Endothelial cell of umbilical vein (primary cell): ENCODE measurements around the gene MZB1. TPM values are rescaled to one million over a fixed set of nuclear protein-coding genes. Genes with fewer than 3 reads are reported as not detected.

Experiments
- BruUV-seq: library from RNA; stranded (reverse); fragments of 400-500 nt; replicated peaks from 2 replicates; lab custom pipeline; 2021; lab: Mats Ljungman, UMichigan
- CTCF ChIA-PET: fragments of 300-600, 350-600 bp; sonication (Branson Sonifier 250); formaldehyde crosslinking; loops from one replicate; lab custom pipeline; 2021; ENCODE audit warnings: antibody characterized with exemption, inconsistent platforms; lab: Charles Lee
- POLR2A ChIA-PET: fragments of 300-600, 350-600 bp; sonication (Branson Sonifier 250); formaldehyde crosslinking; loops from one replicate; lab custom pipeline; 2021; ENCODE audit warnings: antibody characterized with exemption, inconsistent platforms; lab: Charles Lee
- DNase-seq: peaks from one replicate; pipeline ENCODE4 v3.0.0-alpha.2; 2011; ENCODE audit warnings: low read depth, low spot score
- FAIRE-seq: peaks from 2 replicates; lab custom pipeline; 2011; peaks lifted over from hg19 to GRCh38; lab: Jason Lieb, UNC
- H2AFZ ChIP-seq: 2 replicates; pipeline ENCODE4 v1.6.0; 2012; ENCODE audit warnings: low read depth, low read length, control low read depth, inconsistent platforms
- H3K27ac ChIP-seq: 2 replicates; pipeline ENCODE4 v1.5.1; 2011; ENCODE audit warnings: low read depth, mild to moderate bottlenecking, control low read depth, low read length, moderate library complexity; ENCODE audit not compliant: insufficient read depth
- H3K27me3 ChIP-seq, 2 experiments: 2 replicates each; pipeline versions ENCODE4 v1.6.0 to v1.6.1; 2011; ENCODE audit warnings: low read length in 2 of 2, mixed read lengths in 1 of 2; ENCODE audit not compliant: control insufficient read depth in 2 of 2, insufficient read depth in 2 of 2
- H3K36me3 ChIP-seq, 2 experiments: 2 replicates in 1 of 2; 3 replicates in 1 of 2; pipeline ENCODE4 v1.5.1; 2011; ENCODE audit warnings: low read length in 2 of 2, mild to moderate bottlenecking in 1 of 2, moderate library complexity in 1 of 2; ENCODE audit not compliant: control insufficient read depth in 2 of 2, insufficient read depth in 2 of 2; ENCODE audit errors: extremely low read depth in 1 of 2
- H3K4me1 ChIP-seq: 3 replicates; pipeline ENCODE4 v1.5.1; 2011; ENCODE audit warnings: mild to moderate bottlenecking, low read length; ENCODE audit not compliant: control insufficient read depth, insufficient read depth; ENCODE audit errors: extremely low read depth
- H3K4me2 ChIP-seq: 2 replicates; pipeline ENCODE4 v1.6.1; 2011; ENCODE audit warnings: low read length, control low read depth, mixed read lengths; ENCODE audit not compliant: insufficient read depth
- H3K4me3 ChIP-seq, 3 experiments: fragments of 200-600 bp in 1 of 3; sonication (generic), shearing (Covaris generic) in 1 of 3; replicated peaks in 1 of 3; 2 replicates each; pipeline ENCODE4 v1.5.1; 2011 to 2016; ENCODE audit warnings: control low read depth in 3 of 3, low read length in 3 of 3, mild to moderate bottlenecking in 2 of 3, inconsistent platforms in 1 of 3, low read depth in 1 of 3, moderate library complexity in 1 of 3; ENCODE audit not compliant: insufficient read depth in 1 of 3
- H3K79me2 ChIP-seq: 2 replicates; pipeline ENCODE4 v1.6.0; 2012; ENCODE audit warnings: low read length, inconsistent platforms; ENCODE audit not compliant: control insufficient read depth, insufficient read depth
- H3K9ac ChIP-seq: replicated peaks from 2 replicates; pipeline ENCODE3; 2011; ENCODE audit warnings: low read length, control low read depth; ENCODE audit not compliant: insufficient read depth; ENCODE audit errors: extremely low read depth
- H3K9me1 ChIP-seq: replicated peaks from 3 replicates; pipeline ENCODE4 v1.6.0; 2011; ENCODE audit warnings: mild to moderate bottlenecking, low read length; ENCODE audit not compliant: control insufficient read depth, insufficient read depth; ENCODE audit errors: extremely low read depth
- H3K9me3 ChIP-seq: replicated peaks from 2 replicates; pipeline ENCODE4 v1.5.1; 2012; ENCODE audit warnings: low read length, inconsistent platforms; ENCODE audit not compliant: control insufficient read depth, insufficient read depth
- H4K20me1 ChIP-seq: replicated peaks from 2 replicates; pipeline ENCODE3; 2011; ENCODE audit warnings: mild to moderate bottlenecking, low read length; ENCODE audit not compliant: control insufficient read depth, insufficient read depth; ENCODE audit errors: extremely low read depth
- CTCF ChIP-seq, 2 donors: IDR thresholded peaks; 1 replicate in 1 of 2; 2 replicates in 1 of 2; pipeline ENCODE4 v1.5.1; 2011; ENCODE audit warnings: low read length in 2 of 2, mild to moderate bottlenecking in 2 of 2, moderate library complexity in 2 of 2, control low read depth in 1 of 2, inconsistent platforms in 1 of 2, low read depth in 1 of 2; ENCODE audit not compliant: insufficient read depth in 1 of 2; ENCODE audit errors: extremely low read depth in 1 of 2
- EZH2 ChIP-seq: IDR thresholded peaks from 2 replicates; pipeline ENCODE4 v1.6.1; 2012; ENCODE audit warnings: borderline replicate concordance, low read depth, mild to moderate bottlenecking, moderate library complexity, low read length, inconsistent platforms; ENCODE audit not compliant: severe bottlenecking
- FOS ChIP-seq: IDR thresholded peaks from 2 replicates; pipeline ENCODE4 v1.6.1; 2011; ENCODE audit warnings: mild to moderate bottlenecking, low read length, moderate library complexity, borderline replicate concordance; ENCODE audit not compliant: insufficient read depth
- GATA2 ChIP-seq: IDR thresholded peaks from 2 replicates; pipeline ENCODE4 v1.7.0; 2011; ENCODE audit warnings: low read depth, mild to moderate bottlenecking, moderate library complexity, mixed read lengths, low read length; ENCODE audit not compliant: insufficient read length, insufficient read depth
- JUN ChIP-seq: IDR thresholded peaks from 2 replicates; pipeline ENCODE4 v1.6.1; 2011; ENCODE audit warnings: borderline replicate concordance, low read depth; ENCODE audit not compliant: insufficient read length, insufficient read depth
- MAX ChIP-seq: IDR thresholded peaks from 2 replicates; pipeline ENCODE4 v1.6.1; 2011; ENCODE audit not compliant: insufficient read depth, insufficient read length
- MYC ChIP-seq: IDR thresholded peaks from one replicate; pipeline ENCODE4 v1.6.1; 2011; ENCODE audit warnings: mild to moderate bottlenecking, low read depth, low read length
- POLR2A ChIP-seq: IDR thresholded peaks from 2 replicates; pipeline ENCODE4 v1.6.1; 2012; ENCODE audit warnings: low read depth, mild to moderate bottlenecking, control low read depth, low read length
- POLR2AphosphoS5 ChIP-seq: IDR thresholded peaks from 2 replicates; pipeline ENCODE4 v1.6.1; 2012; ENCODE audit warnings: low read depth, mild to moderate bottlenecking, control low read depth, low read length, moderate library complexity; ENCODE audit not compliant: insufficient read depth
- dilution Hi-C: fragments of 300-500 bp; cut with MboI; formaldehyde crosslinking; loops from one replicate; pipeline ENCODE4 v1.15.0; 2019; ENCODE audit warnings: low sequenced_read_pairs; ENCODE audit not compliant: extremely low pct_ligation_motif_present
- intact Hi-C: fragments of 100-400 bp; cut with micrococcal nuclease; formaldehyde crosslinking; loops from one replicate; pipeline ENCODE4 v1.10.0; 2022
- polyA plus RNA-seq, 4 experiments: library from polyadenylated mRNA; depleted of rRNA in 3 of 4; stranded (reverse) in 3 of 4; unstranded in 1 of 4; fragments of >200 nt; gene quantifications; 2 replicates each; pipeline versions ENCODE4 v1.2.1 to v1.2.3, GENCODE V29; 2011 to 2012; ENCODE audit warnings: missing spikeins in 1 of 4
- total RNA-seq: library from RNA; stranded (reverse); gene quantifications from 2 replicates; pipeline ENCODE4 v1.2.3, GENCODE V29; 2021

The MZB1 gene
- total and polyA plus RNA-seq, 2 donors (not counting 3 experiments of a cell fraction or from before 2014, with no cell fraction given) = not detected

DNA sequence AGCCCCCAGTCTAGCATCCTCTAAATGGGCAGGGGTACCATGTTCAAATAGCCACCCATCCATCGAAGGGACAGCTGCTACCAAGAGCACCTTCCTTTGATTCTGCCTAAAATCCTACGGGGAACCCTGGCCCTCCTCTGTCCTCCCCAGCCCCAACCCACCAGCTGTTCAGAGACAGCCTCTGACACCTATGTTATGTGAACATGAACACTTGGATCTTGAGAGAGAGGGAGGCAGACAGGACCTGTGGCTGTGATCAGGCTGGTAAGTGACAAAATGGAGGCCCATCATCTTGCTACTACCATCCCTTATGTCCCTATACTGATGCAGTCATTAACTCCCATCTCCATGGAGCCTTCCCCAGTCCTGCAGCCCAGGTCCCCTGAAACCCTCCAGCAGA is 14.8 kb downstream of the MZB1 start:
- Histone ChIP-seq H3K4me2 (no peak overlapping the region), H3K9me1 (no peaks in the 10 kb centered on the region), H3K9me3 (no peaks in the 10 kb centered on the region), H3K27me3 (no peaks in the 10 kb centered on the region), H4K20me1 (no peaks in the 10 kb centered on the region), H3K4me3 (no peak overlapping the region), H3K27ac (no peak overlapping the region), H3K4me1 (no peaks in the 10 kb centered on the region), H3K9ac (no peak overlapping the region), H3K79me2 (no peaks in the 10 kb centered on the region), H3K36me3 (peaks cover 2 to 3% of the 10 kb centered on the region in 2 experiments), H2AFZ (no peak overlapping the region)
- TF ChIP-seq MAX = no peak
- TF ChIP-seq EZH2 = no peak
- no peak for TF ChIP-seq JUN
- no peak for TF ChIP-seq GATA2
- no peak for TF ChIP-seq FOS
- no peak for TF ChIP-seq POLR2AphosphoS5
- TF ChIP-seq POLR2A = no peak
- TF ChIP-seq CTCF (IDR thresholded peaks at IDR 0.05; ENCODE audit: extremely low read depth in 1 of 2, insufficient read depth in 1 of 2, low read depth in 1 of 2, low read length in 2 of 2) = no peak
- no peak for TF ChIP-seq MYC
- POLR2A ChIA-PET = no interaction called here
- intact Hi-C loops (no loop called here), dilution Hi-C loops (no loop called here)
- BruUV-seq = no TSS peak
- CTCF ChIA-PET = interaction anchor here (1.2 kb wide), 1 partner anchor 21 kb away, joined by 3 read pairs; no protein-coding TSS in a partner anchor
- DNase-seq = no peak
- FAIRE-seq = no peak
